K562 (cell line): Measurements from ENCODE around the gene ATP6V0D1. TPM values are rescaled to one million over a fixed set of nuclear protein-coding genes. Genes with fewer than 3 reads are reported as not detected.
A peak's percentile ranks its signal among the peaks of the same experiment; 100 is the strongest.

ENCODE experiments used
- BHLHE40 ChIP-seq: IDR thresholded peaks from 2 replicates; pipeline ENCODE4 v1.6.1; 2011; ENCODE audit warnings: low read length, improper control_type of control experiment
- CHD4 ChIP-seq: fragments of 200-600 bp; sonication (generic); IDR thresholded peaks from 3 replicates; pipeline ENCODE4 v1.6.1; 2012; ENCODE audit warnings: low read depth, mild to moderate bottlenecking, mixed read lengths, low read length, inconsistent platforms; ENCODE audit not compliant: insufficient read depth, insufficient replicate concordance, poor library complexity, severe bottlenecking
- FOXP1 ChIP-seq: sonication (generic); formaldehyde crosslinking; IDR thresholded peaks from 2 replicates; pipeline ENCODE4 v1.8.0; 2022; ENCODE audit warnings: mild to moderate bottlenecking, missing genetic modification reagents
- HDAC3 ChIP-seq: fragments of 450-650 bp; IDR thresholded peaks from 2 replicates; pipeline ENCODE4 v1.6.1; 2018; ENCODE audit warnings: borderline replicate concordance, mild to moderate bottlenecking, moderate library complexity; ENCODE audit not compliant: partially characterized antibody
- HOXB6 ChIP-seq: fragments of 250-450 bp; sonication (Bioruptor Pico); IDR thresholded peaks from 2 replicates; pipeline ENCODE4 v1.5.1; 2022; ENCODE audit warnings: mild to moderate bottlenecking, borderline replicate concordance
- HSF4 ChIP-seq: fragments of 250-450 bp; sonication (Bioruptor Pico); IDR thresholded peaks from 2 replicates; pipeline ENCODE4 v2.1.2; 2022; ENCODE audit warnings: mild to moderate bottlenecking, moderate library complexity, borderline replicate concordance
- KDM1A ChIP-seq, 2 experiments: fragments of 450-650 bp; IDR thresholded peaks; 2 replicates each; pipeline ENCODE4 v1.6.1; 2016; ENCODE audit warnings: mild to moderate bottlenecking in 2 of 2
- MEIS2 ChIP-seq: fragments of 450-650 bp; IDR thresholded peaks from 2 replicates; pipeline ENCODE4 v1.6.1; 2014; ENCODE audit warnings: mild to moderate bottlenecking; ENCODE audit not compliant: partially characterized antibody
- NKRF ChIP-seq: fragments of 450-650 bp; IDR thresholded peaks from 2 replicates; pipeline ENCODE4 v1.6.1; 2016; ENCODE audit warnings: borderline replicate concordance
- PCBP1 ChIP-seq: fragments of 200-400 bp; formaldehyde crosslinking; IDR thresholded peaks from 2 replicates; pipeline ENCODE4 v1.6.1; 2018; ENCODE audit warnings: mild to moderate bottlenecking, low read depth, low read length; ENCODE audit not compliant: poor library complexity, severe bottlenecking
- RFX1 ChIP-seq: fragments of 450-650 bp; IDR thresholded peaks from 2 replicates; pipeline ENCODE4 v1.6.1; 2016; ENCODE audit warnings: mild to moderate bottlenecking, moderate library complexity
- SOX6 ChIP-seq: fragments of 450-650 bp; IDR thresholded peaks from 2 replicates; pipeline ENCODE4 v1.6.1; 2014; ENCODE audit warnings: mild to moderate bottlenecking
- VEZF1 ChIP-seq: fragments of 200-800 bp; sonication (Bioruptor generic); IDR thresholded peaks from 2 replicates; pipeline ENCODE4 v1.6.1; 2017; ENCODE audit warnings: missing genetic modification characterization, missing compliant biosample characterization
- ZFP91 ChIP-seq: sonication (generic); formaldehyde crosslinking; IDR thresholded peaks from 2 replicates; pipeline ENCODE4 v1.8.0; 2022; ENCODE audit warnings: mild to moderate bottlenecking, missing genetic modification reagents
- ZNF512 ChIP-seq: IDR thresholded peaks from 2 replicates; pipeline ENCODE4 v1.6.1; 2016; ENCODE audit warnings: missing genetic modification characterization, missing compliant biosample characterization
- ZNF561 ChIP-seq: fragments of 450-650 bp; formaldehyde crosslinking; conservative IDR thresholded peaks from 2 replicates; pipeline ENCODE4 v1.4.0; 2020; ENCODE audit warnings: mild to moderate bottlenecking, moderate library complexity
- ZNF644 ChIP-seq: fragments of 200-800 bp; sonication (Bioruptor generic); IDR thresholded peaks from 2 replicates; pipeline ENCODE4 v1.6.1; 2016; ENCODE audit warnings: low read depth, missing genetic modification characterization, missing compliant biosample characterization
- ZNF655 ChIP-seq: fragments of 250-450 bp; sonication (Bioruptor Pico); IDR thresholded peaks from 2 replicates; pipeline ENCODE4 v1.5.0; 2021
- ZNF707 ChIP-seq: fragments of 250-450 bp; sonication (Bioruptor Pico); conservative IDR thresholded peaks from 2 replicates; pipeline ENCODE4 v1.8.0; 2022; ENCODE audit warnings: inconsistent platforms, mild to moderate bottlenecking, moderate library complexity
- polyA plus RNA-seq, 8 experiments: library from polyadenylated mRNA; depleted of rRNA in 4 of 8; stranded (reverse) in 5 of 8; unstranded in 3 of 8; fragments of >200 nt; fragmentation: Nextera tagmentation in 2 of 8; fragmentation: Illumina TruSeq in 1 of 8; extraction: Ambion mirVana in 2 of 8; extraction: Trizol in 1 of 8; gene quantifications; 2 replicates each; pipeline versions ENCODE4 v1.2.1 to v1.2.3, GENCODE V29; 2011 to 2014; ENCODE audit warnings: inconsistent platforms in 1 of 8, missing spikeins in 1 of 8
- total RNA-seq, 7 experiments: library from RNA; depleted of rRNA in 6 of 7; stranded (reverse); fragments of >200 nt in 6 of 7; fragmentation: Illumina TruSeq in 2 of 7; extraction: Trizol in 2 of 7; gene quantifications; 2 replicates each; pipeline versions ENCODE4 v1.2.1 to v1.2.3, GENCODE V29; 2011 to 2021; ENCODE audit warnings: low replicate concordance in 1 of 7

Gene ATP6V0D1
- total and polyA plus RNA-seq, 9 of the 15 experiments (the other 6 are each of a cell fraction or from before 2014, with no cell fraction given), result 23.2 to 69.7 (median 45.6) TPM

- TF ChIP-seq ZNF512 (tag) (no peak), MEIS2 (peak; percentile 50), FOXP1 (CRISPR knock-in tag) (no peak), ZFP91 (CRISPR knock-in tag) (no peak), ZNF561 (CRISPR knock-in tag) (no peak), NKRF (0 out of 2 replicates have a peak, but pooled peaks have one; percentile 33), KDM1A (IDR thresholded peaks at IDR 0.05) (no peak), ZNF655 (CRISPR knock-in tag) (no peak), ZNF644 (tag) (no peak), PCBP1 (no peak), VEZF1 (peak; percentile 77), HSF4 (CRISPR knock-in tag) (no peak), HDAC3 (no peak), SOX6 (no peak), HOXB6 (CRISPR knock-in tag) (no peak), CHD4 (no peak), ZNF707 (CRISPR knock-in tag) (no peak), RFX1 (peak; percentile 97), BHLHE40 (0 out of 2 replicates have a peak, but pooled peaks have one; percentile 20)
These were observed 84.6 kb downstream of the ATP6V0D1 start (continued) for GRCh38 chr16:67396159-67397035.
